H1 (cell line): Measurements from ENCODE around the gene PET117. TPM values are rescaled to one million over a fixed set of nuclear protein-coding genes. Genes with fewer than 3 reads are reported as not detected.

Experiments
- polyA plus RNA-seq, 7 experiments: library from polyadenylated mRNA; depleted of rRNA in 3 of 7; stranded (reverse) in 5 of 7; unstranded in 2 of 7; fragments of >200 nt in 5 of 7; fragments of 200-250 nt in 2 of 7; gene quantifications; 1 replicate in 5 of 7; 2 replicates in 1 of 7; 4 replicates in 1 of 7; pipeline versions ENCODE4 v1.2.1 to v1.2.3, GENCODE V29; 2011 to 2013; ENCODE audit warnings: missing spikeins in 2 of 7, mixed read lengths in 2 of 7
- total RNA-seq: library from RNA; stranded (reverse); fragmentation: NEBNext Ultra II Directional; extraction: Animal tissue kit (Norgen Biotek cat#: 25700); gene quantifications from 2 replicates; pipeline ENCODE4 v1.2.1, GENCODE V29; 2021
- TF ChIP-seq, protein P1 (sequence below): IDR thresholded peaks from 2 replicates; pipeline ENCODE4 v1.6.1; 2011; ENCODE audit warnings: low read length, improper control_type of control experiment

Gene PET117
- total and polyA plus RNA-seq, 2 of the 8 experiments (the other 6 are each of a cell fraction or from before 2014, with no cell fraction given), result 9.1 to 23.8 TPM

- TF ChIP-seq, protein P1, sequence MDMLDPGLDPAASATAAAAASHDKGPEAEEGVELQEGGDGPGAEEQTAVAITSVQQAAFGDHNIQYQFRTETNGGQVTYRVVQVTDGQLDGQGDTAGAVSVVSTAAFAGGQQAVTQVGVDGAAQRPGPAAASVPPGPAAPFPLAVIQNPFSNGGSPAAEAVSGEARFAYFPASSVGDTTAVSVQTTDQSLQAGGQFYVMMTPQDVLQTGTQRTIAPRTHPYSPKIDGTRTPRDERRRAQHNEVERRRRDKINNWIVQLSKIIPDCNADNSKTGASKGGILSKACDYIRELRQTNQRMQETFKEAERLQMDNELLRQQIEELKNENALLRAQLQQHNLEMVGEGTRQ, result no peak
Measured at GRCh38 chr20:18154342-18154741, 16.7 kb downstream of the PET117 start (continued).
